Upper lobe of left lung (tissue), 6 donors: Measurements from ENCODE around the gene UBALD1. TPM values are rescaled to one million over a fixed set of nuclear protein-coding genes. Genes with fewer than 3 reads are reported as not detected.

Experiments used
- ATAC-seq, 2 donors: fragments of 200-7000 bp; cut with Tn5 transposase; one replicate each; pipeline ENCODE4 v1.9.1; 2022; ENCODE audit warnings: mild to moderate bottlenecking in 2 of 2, moderate library complexity in 2 of 2; ENCODE audit not compliant: low FRiP score in 2 of 2
- DNase-seq, 2 donors: peaks; one replicate each; pipeline ENCODE4 v3.0.0-alpha.2; 2019 to 2020
- H3K27ac ChIP-seq, 4 donors: fragments of 200-600 bp; sonication (generic); one replicate each; pipeline ENCODE4 v1.5.1; 2016 to 2019
- H3K27me3 ChIP-seq, 4 donors: fragments of 200-600 bp; sonication (generic); one replicate each; pipeline ENCODE4 v1.5.1; 2017 to 2019
- H3K36me3 ChIP-seq, 4 donors: fragments of 200-600 bp; sonication (generic); one replicate each; pipeline ENCODE4 v1.5.1; 2016 to 2019
- H3K4me1 ChIP-seq, 4 donors: fragments of 200-600 bp; sonication (generic); one replicate each; pipeline ENCODE4 v1.5.1; 2018 to 2019
- H3K4me3 ChIP-seq, 4 donors: fragments of 200-600 bp; sonication (generic); one replicate each; pipeline ENCODE4 v1.5.1; 2017 to 2019; ENCODE audit warnings: mild to moderate bottlenecking in 2 of 4, moderate library complexity in 1 of 4
- H3K9me3 ChIP-seq, 4 donors: fragments of 200-600 bp; sonication (generic); one replicate each; pipeline ENCODE4 v1.5.1; 2018 to 2019
- CTCF ChIP-seq, 6 experiments: fragments of 450-650 bp in 4 of 6; fragments of 200-600 bp in 2 of 6; sonication (generic) in 2 of 6; IDR thresholded peaks; one replicate each; pipeline ENCODE4 v1.5.1; 2016 to 2019; ENCODE audit warnings: antibody characterized with exemption in 6 of 6
- EP300 ChIP-seq, 4 donors: sonication (generic); formaldehyde crosslinking; IDR thresholded peaks; one replicate each; pipeline ENCODE4 v1.5.1; 2017; ENCODE audit warnings: antibody characterized with exemption in 4 of 4, control low read depth in 2 of 4
- POLR2A ChIP-seq, 4 donors: fragments of 450-650 bp; IDR thresholded peaks; one replicate each; pipeline ENCODE4 v1.5.1; 2016 to 2017; ENCODE audit warnings: antibody characterized with exemption in 4 of 4, mild to moderate bottlenecking in 2 of 4
- POLR2AphosphoS5 ChIP-seq, 2 donors: sonication (generic); formaldehyde crosslinking; IDR thresholded peaks; one replicate each; pipeline ENCODE4 v1.5.1; 2017; ENCODE audit warnings: antibody characterized with exemption in 2 of 2
- WGBS, 2 donors: methylation state at CpG; one replicate each; pipeline ENCODE4 v1.1.5; 2017 to 2018; 5-methylcytosine and 5-hydroxymethylcytosine counted together
- total RNA-seq, 6 donors: library from RNA; depleted of rRNA in 4 of 6; stranded (reverse); fragments of >200 nt in 4 of 6; gene quantifications; one replicate each; pipeline versions ENCODE4 v1.1.0 to v1.2.1, GENCODE V29; 2016 to 2021
- donor health status: DM: no; HTN: no; CAD: no; lungs with moderate emphysema.
- donor health status: DM: no; HTN: yes; CAD: no; lungs with severe emphysema.

Gene UBALD1
- total RNA-seq, 6 donors from 2014 or later, result 14.9 to 43.9 (median 25.8) TPM

GRCh38 chr16:4610011-4611005 is 4.4 kb downstream of the UBALD1 start:
- Histone ChIP-seq H3K36me3 (peaks cover 13 to 32% (median 20%) of the 10 kb centered on the region in 4 donors), H3K4me3 (no peak overlapping the region), H3K27me3 (no peaks in the 10 kb centered on the region), H3K27ac (no peak overlapping the region), H3K9me3 (no peaks in the 10 kb centered on the region), H3K4me1 (peaks cover 28 to 41% (median 32%) of the 10 kb centered on the region in 4 donors)
- TF ChIP-seq POLR2AphosphoS5 (IDR thresholded peaks at IDR 0.05), result no peak
- TF ChIP-seq CTCF (IDR thresholded peaks at IDR 0.05), result no peak
- TF ChIP-seq EP300 (IDR thresholded peaks at IDR 0.05), result no peak
- no peak for TF ChIP-seq POLR2A (IDR thresholded peaks at IDR 0.05)
- DNase-seq (peak in 1 of 2 donors; percentile 79), ATAC-seq (no peak)
- 86 to 88% methylated on average over 18 to 29 of the region's 32 CpGs for WGBS, 2 donors

- H3K27ac ChIP-seq, result no peak overlapping the region
- ATAC-seq (no peak), DNase-seq (peak in 1 of 2 donors; percentile 83)
- no peaks in the 10 kb centered on the region for H3K9me3 ChIP-seq
- TF ChIP-seq POLR2A (IDR thresholded peaks at IDR 0.05) (no peak), POLR2AphosphoS5 (IDR thresholded peaks at IDR 0.05) (no peak), EP300 (IDR thresholded peaks at IDR 0.05) (no peak), CTCF (IDR thresholded peaks at IDR 0.05) (no peak)
- peaks cover 13 to 32% (median 20%) of the 10 kb centered on the region in 4 donors for H3K36me3 ChIP-seq
- peaks cover 23 to 36% (median 27%) of the 10 kb centered on the region in 4 donors for H3K4me1 ChIP-seq
- no peaks in the 10 kb centered on the region for H3K27me3 ChIP-seq
- no peak overlapping the region for H3K4me3 ChIP-seq
- WGBS, 2 donors, result 88 to 95% methylated on average over 29 to 39 of the region's 45 CpGs
Observed at GRCh38 chr16:4609200-4610010, 5.3 kb downstream of the UBALD1 start.

- ATAC-seq, result no peak
- WGBS, 2 donors, result 71 to 89% methylated on average over 8 of the region's 8 CpGs
- no peak for DNase-seq
Observed at GRCh38 chr16:4608704-4608980, 6.0 kb downstream of the UBALD1 start.

More at GRCh38 chr16:4608704-4608980, 6.0 kb downstream of the UBALD1 start:
- Histone ChIP-seq H3K4me3 (no peak overlapping the region), H3K9me3 (no peaks in the 10 kb centered on the region), H3K36me3 (peaks cover 13 to 32% (median 20%) of the 10 kb centered on the region in 4 donors), H3K27me3 (no peaks in the 10 kb centered on the region), H3K27ac (no peak overlapping the region), H3K4me1 (peaks cover 23 to 34% (median 26%) of the 10 kb centered on the region in 4 donors)
- TF ChIP-seq POLR2AphosphoS5 (IDR thresholded peaks at IDR 0.05), result no peak
- no peak for TF ChIP-seq POLR2A (IDR thresholded peaks at IDR 0.05)
- no peak for TF ChIP-seq CTCF (IDR thresholded peaks at IDR 0.05)
- TF ChIP-seq EP300 (IDR thresholded peaks at IDR 0.05), result no peak
